ENCODE results near the gene ZSCAN5C.
A peak's percentile ranks its signal among the peaks of the same experiment; 100 is the strongest.

Gene ZSCAN5C

DNA sequence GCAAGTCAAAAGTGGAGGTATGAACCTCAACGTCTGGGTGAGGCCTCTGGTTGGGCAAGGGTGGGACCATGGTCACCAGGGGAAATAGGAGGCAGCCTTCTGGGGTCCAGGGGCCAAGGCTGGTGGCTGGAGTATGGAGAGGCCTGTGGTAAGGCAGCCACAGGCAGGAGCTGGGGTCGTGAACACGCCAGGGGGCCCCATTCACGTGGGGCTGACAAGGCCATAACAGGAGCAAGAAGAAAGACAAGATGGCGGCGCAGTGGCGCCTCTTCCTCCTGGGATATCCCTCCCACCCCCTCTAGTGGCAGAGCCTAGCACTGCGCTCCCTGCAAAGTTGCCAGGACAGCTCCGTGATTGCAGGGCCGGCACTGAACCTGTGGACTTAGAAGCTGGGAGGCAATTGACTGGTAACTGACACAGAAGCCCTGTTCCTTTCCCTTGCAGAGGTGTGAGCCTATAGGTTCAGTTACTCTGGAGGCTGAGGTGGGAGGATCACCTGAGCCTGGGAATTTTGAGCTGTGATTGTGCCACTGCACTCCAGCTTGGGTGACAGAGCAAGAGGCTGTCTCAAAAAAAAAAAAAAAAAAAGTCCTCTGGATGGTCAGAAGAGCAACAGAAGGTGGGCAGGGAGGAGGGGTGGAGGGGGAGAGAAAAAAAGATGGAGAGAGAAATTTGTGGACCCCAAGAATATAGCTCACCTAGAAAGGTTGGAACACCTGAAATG is 50.8 kb downstream of the ZSCAN5C start:
- no peaks in the 10 kb centered on the region for H3K4me1 Mint-ChIP-seq
- H3K27ac Mint-ChIP-seq, result no peak overlapping the region
- TF ChIP-seq, protein P1, sequence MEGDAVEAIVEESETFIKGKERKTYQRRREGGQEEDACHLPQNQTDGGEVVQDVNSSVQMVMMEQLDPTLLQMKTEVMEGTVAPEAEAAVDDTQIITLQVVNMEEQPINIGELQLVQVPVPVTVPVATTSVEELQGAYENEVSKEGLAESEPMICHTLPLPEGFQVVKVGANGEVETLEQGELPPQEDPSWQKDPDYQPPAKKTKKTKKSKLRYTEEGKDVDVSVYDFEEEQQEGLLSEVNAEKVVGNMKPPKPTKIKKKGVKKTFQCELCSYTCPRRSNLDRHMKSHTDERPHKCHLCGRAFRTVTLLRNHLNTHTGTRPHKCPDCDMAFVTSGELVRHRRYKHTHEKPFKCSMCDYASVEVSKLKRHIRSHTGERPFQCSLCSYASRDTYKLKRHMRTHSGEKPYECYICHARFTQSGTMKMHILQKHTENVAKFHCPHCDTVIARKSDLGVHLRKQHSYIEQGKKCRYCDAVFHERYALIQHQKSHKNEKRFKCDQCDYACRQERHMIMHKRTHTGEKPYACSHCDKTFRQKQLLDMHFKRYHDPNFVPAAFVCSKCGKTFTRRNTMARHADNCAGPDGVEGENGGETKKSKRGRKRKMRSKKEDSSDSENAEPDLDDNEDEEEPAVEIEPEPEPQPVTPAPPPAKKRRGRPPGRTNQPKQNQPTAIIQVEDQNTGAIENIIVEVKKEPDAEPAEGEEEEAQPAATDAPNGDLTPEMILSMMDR (IDR thresholded peaks at IDR 0.05), result peak; percentile 82
- peaks cover 6% of the 10 kb centered on the region for H3K27me3 Mint-ChIP-seq (ENCODE audit: low read depth, poor library complexity)
- peaks cover 51% of the 10 kb centered on the region for H3K9me3 Mint-ChIP-seq
- no peak overlapping the region for H3K4me3 Mint-ChIP-seq
- DNase-seq, result peak; percentile 90
- peaks cover 12% of the 10 kb centered on the region for H3K36me3 Mint-ChIP-seq (ENCODE audit: low read depth)

DNA sequence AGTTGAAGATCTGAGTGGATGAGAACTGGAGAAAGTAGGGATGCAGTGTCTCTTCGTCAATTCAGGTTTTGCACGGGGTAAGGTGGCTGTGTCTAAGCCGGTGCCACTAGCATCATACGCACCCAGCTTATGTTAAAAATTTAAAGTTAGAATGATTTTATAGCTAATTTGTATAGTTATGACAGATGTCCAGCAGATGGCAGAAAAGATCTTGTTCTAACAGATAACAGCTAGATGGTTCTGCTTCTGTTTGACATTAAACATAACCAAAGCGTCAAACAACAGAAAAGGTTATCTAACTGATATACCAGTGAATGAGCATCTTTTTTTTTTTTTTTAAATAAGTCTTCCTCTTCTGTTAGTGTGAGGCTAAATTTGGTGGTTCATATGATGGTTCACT is 51.7 kb downstream of the ZSCAN5C start:
- peaks cover 15% of the 10 kb centered on the region for H3K36me3 Mint-ChIP-seq (ENCODE audit: low read depth)
- no peak overlapping the region for H3K27ac Mint-ChIP-seq
- TF ChIP-seq, protein P1 (IDR thresholded peaks at IDR 0.05), result peak; percentile 6
- peaks cover 5% of the 10 kb centered on the region for H3K27me3 Mint-ChIP-seq (ENCODE audit: low read depth, poor library complexity)
- H3K4me1 Mint-ChIP-seq, result no peaks in the 10 kb centered on the region
- no peak overlapping the region for H3K4me3 Mint-ChIP-seq
- DNase-seq, result no peak
- H3K9me3 Mint-ChIP-seq, result peaks cover 55% of the 10 kb centered on the region

DNA sequence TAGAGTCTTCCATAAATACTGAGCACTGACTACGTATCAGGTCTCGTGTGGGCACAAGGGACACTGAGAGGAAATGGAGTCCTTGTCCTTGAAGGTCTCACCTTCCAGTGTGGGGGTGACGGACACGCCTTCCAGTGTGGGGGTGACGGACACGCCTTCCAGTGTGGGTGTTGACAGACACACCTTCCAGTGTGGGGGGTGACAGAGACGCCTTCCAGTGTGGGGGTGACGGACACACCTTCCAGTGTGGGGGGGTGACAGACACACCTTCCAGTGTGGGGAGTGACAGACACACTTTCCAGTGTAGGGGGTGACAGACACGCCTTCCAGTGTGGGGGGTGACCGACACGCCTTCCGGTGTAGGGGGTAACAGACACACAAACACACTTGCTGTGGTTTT is 56.2 kb downstream of the ZSCAN5C start:
- H3K27me3 Mint-ChIP-seq (ENCODE audit: low read depth, poor library complexity), result peaks cover 3% of the 10 kb centered on the region
- DNase-seq, result no peak
- H3K4me3 Mint-ChIP-seq, result no peak overlapping the region
- peaks cover 31% of the 10 kb centered on the region for H3K9me3 Mint-ChIP-seq
- H3K27ac Mint-ChIP-seq, result no peak overlapping the region
- H3K4me1 Mint-ChIP-seq, result no peaks in the 10 kb centered on the region
- TF ChIP-seq, protein P1 (IDR thresholded peaks at IDR 0.05), result no peak
- peaks cover 17% of the 10 kb centered on the region for H3K36me3 Mint-ChIP-seq (ENCODE audit: low read depth)
